ENCODE results near the gene EME1.
A peak's percentile ranks its signal among the peaks of the same experiment; 100 is the strongest.

Gene EME1

GRCh38 chr17:50360486-50361115 lies 12.4 kb upstream of the EME1 start:
- in situ Hi-C loops (cut with MboI; ENCODE audit: low pct_unique_long_range_greater_than_20kb, low sequenced_read_pairs) = no loop called here
- no peak for DNase-seq

- in situ Hi-C loops (cut with MboI; ENCODE audit: low pct_unique_long_range_greater_than_20kb, low sequenced_read_pairs) = no loop called here
- peak; percentile 79 for DNase-seq
These were observed 11.2 kb upstream of the EME1 start for GRCh38 chr17:50361561-50362480.

- DNase-seq = no peak
- in situ Hi-C loops (cut with MboI; ENCODE audit: low pct_unique_long_range_greater_than_20kb, low sequenced_read_pairs) = no loop called here
These were observed 10.4 kb upstream of the EME1 start for GRCh38 chr17:50362661-50363060.

- DNase-seq = peak; percentile 26
- in situ Hi-C loops (cut with MboI; ENCODE audit: low pct_unique_long_range_greater_than_20kb, low sequenced_read_pairs) = no loop called here
These were observed 9.6 kb upstream of the EME1 start for GRCh38 chr17:50363217-50364060.

- in situ Hi-C loops (cut with MboI; ENCODE audit: low pct_unique_long_range_greater_than_20kb, low sequenced_read_pairs) = no loop called here
- DNase-seq = no peak
These were observed 9.0 kb upstream of the EME1 start for GRCh38 chr17:50364061-50364458.

GRCh38 chr17:50364715-50365114 lies 8.3 kb upstream of the EME1 start:
- in situ Hi-C loops (cut with MboI; ENCODE audit: low pct_unique_long_range_greater_than_20kb, low sequenced_read_pairs) = no loop called here

GRCh38 chr17:50365165-50365564 lies 7.9 kb upstream of the EME1 start:
- in situ Hi-C loops (cut with MboI; ENCODE audit: low pct_unique_long_range_greater_than_20kb, low sequenced_read_pairs) = no loop called here
- DNase-seq = no peak

More at GRCh38 chr17:50364715-50365114, 8.3 kb upstream of the EME1 start:
- DNase-seq = no peak

GRCh38 chr17:50365649-50366393 lies 7.2 kb upstream of the EME1 start:
- no peak for DNase-seq
- in situ Hi-C loops (cut with MboI; ENCODE audit: low pct_unique_long_range_greater_than_20kb, low sequenced_read_pairs) = no loop called here

- DNase-seq = no peak
- in situ Hi-C loops (cut with MboI; ENCODE audit: low pct_unique_long_range_greater_than_20kb, low sequenced_read_pairs) = no loop called here
These were observed 5.6 kb upstream of the EME1 start for GRCh38 chr17:50367401-50367800.

GRCh38 chr17:50370052-50370451 lies 3.0 kb upstream of the EME1 start:
- no peak for DNase-seq
- in situ Hi-C loops (cut with MboI; ENCODE audit: low pct_unique_long_range_greater_than_20kb, low sequenced_read_pairs) = no loop called here

- in situ Hi-C loops (cut with MboI; ENCODE audit: low pct_unique_long_range_greater_than_20kb, low sequenced_read_pairs) = no loop called here
These were observed 1.5 kb upstream of the EME1 start for GRCh38 chr17:50371526-50371925.

GRCh38 chr17:50372222-50372757 lies 739 bp upstream of the EME1 start:
- DNase-seq = no peak
- in situ Hi-C loops (cut with MboI; ENCODE audit: low pct_unique_long_range_greater_than_20kb, low sequenced_read_pairs) = no loop called here

More at GRCh38 chr17:50371526-50371925, 1.5 kb upstream of the EME1 start:
- no peak for DNase-seq

GRCh38 chr17:50373705-50374104 lies 676 bp downstream of the EME1 start:
- in situ Hi-C loops (cut with MboI; ENCODE audit: low pct_unique_long_range_greater_than_20kb, low sequenced_read_pairs) = no loop called here
- no peak for DNase-seq

- DNase-seq = no peak
- in situ Hi-C loops (cut with MboI; ENCODE audit: low pct_unique_long_range_greater_than_20kb, low sequenced_read_pairs) = no loop called here
These were observed 3.0 kb downstream of the EME1 start for GRCh38 chr17:50375858-50376538.

GRCh38 chr17:50379351-50380132 lies 6.5 kb downstream of the EME1 start:
- DNase-seq = no peak

GRCh38 chr17:50380369-50381259 lies 7.6 kb downstream of the EME1 start:
- in situ Hi-C loops (cut with MboI; ENCODE audit: low pct_unique_long_range_greater_than_20kb, low sequenced_read_pairs) = no loop called here
- DNase-seq = no peak

More at GRCh38 chr17:50379351-50380132, 6.5 kb downstream of the EME1 start:
- in situ Hi-C loops (cut with MboI; ENCODE audit: low pct_unique_long_range_greater_than_20kb, low sequenced_read_pairs) = no loop called here
